ENCODE data around the gene C19orf85. TPM values are rescaled to one million over a fixed set of nuclear protein-coding genes. Genes with fewer than 3 reads are reported as not detected.

The C19orf85 gene
- total and polyA plus RNA-seq, 2 experiments from 2014 or later, result 1.7 to 3.4 TPM

- H3K27me3 ChIP-seq (ENCODE audit: insufficient read depth), result peaks cover 88% of the 10 kb centered on the region
- DNase-seq (ENCODE audit: low spot score), result no peak
Observed at GRCh38 chr19:55446060-55446459, 18.5 kb downstream of the C19orf85 start.

More at GRCh38 chr19:55446060-55446459, 18.5 kb downstream of the C19orf85 start:
- no peaks in the 10 kb centered on the region; the same call in none of the 3 replicates for H3K9me3 Mint-ChIP-seq
- Histone ChIP-seq H3K27ac (ENCODE audit: low read depth) (no peak overlapping the region), H4K20me1 (replicated peaks; ENCODE audit: insufficient read depth) (no peaks in the 10 kb centered on the region), H3K9me2 (ENCODE audit: insufficient read depth) (no peaks in the 10 kb centered on the region), H3K4me3 (no peak overlapping the region), H3K36me3 (ENCODE audit: insufficient read depth) (no peaks in the 10 kb centered on the region), H3F3A (replicated peaks; ENCODE audit: low read depth) (peaks cover 11% of the 10 kb centered on the region), H3K4me2 (no peak overlapping the region), H2AFZ (no peak overlapping the region), H3K79me2 (replicated peaks; ENCODE audit: insufficient read depth) (no peaks in the 10 kb centered on the region), H3K4me1 (ENCODE audit: insufficient read depth) (peaks cover 7% of the 10 kb centered on the region; the same call in 1 of the 2 replicates)
- TF ChIP-seq JUNB (IDR thresholded peaks at IDR 0.05; ENCODE audit: unreplicated experiment) (no peak), STAT1 (IDR thresholded peaks at IDR 0.05; ENCODE audit: unreplicated experiment) (no peak), EZH2 (IDR thresholded peaks at IDR 0.05; ENCODE audit: low read depth, unreplicated experiment) (no peak), EZH2phosphoT487 (IDR thresholded peaks at IDR 0.05; ENCODE audit: unreplicated experiment) (no peak), POLR2AphosphoS5 (IDR thresholded peaks at IDR 0.05; ENCODE audit: low read depth) (no peak), ETS1 (IDR thresholded peaks at IDR 0.05) (no peak), NANOG (IDR thresholded peaks at IDR 0.05; ENCODE audit: borderline replicate concordance) (no peak), CREB1 (CRISPR knock-in tag; IDR thresholded peaks at IDR 0.05; ENCODE audit: low read depth) (no peak), ZNF331 (CRISPR knock-in tag; IDR thresholded peaks at IDR 0.05; ENCODE audit: low read depth) (no peak), REST (IDR thresholded peaks at IDR 0.05; ENCODE audit: unreplicated experiment) (no peak), ZNF114 (CRISPR knock-in tag; IDR thresholded peaks at IDR 0.05) (no peak), ZNF462 (CRISPR knock-in tag; IDR thresholded peaks at IDR 0.05) (no peak)
- no peak for ATAC-seq
- H3K27me3 Mint-ChIP-seq (ENCODE audit: insufficient read depth, low read depth, poor library complexity), result peaks cover 57% of the 10 kb centered on the region
- peaks cover 22% of the 10 kb centered on the region for H3K4me1 Mint-ChIP-seq
- no peak overlapping the region for H3K27ac Mint-ChIP-seq
- H3K4me3 Mint-ChIP-seq, result no peak overlapping the region; the same call in 2 of the 3 replicates
- no peaks in the 10 kb centered on the region; the same call in 2 of the 3 replicates for H3K36me3 Mint-ChIP-seq (ENCODE audit: low read depth)
